HG02571 (cell line): ENCODE results near the gene FAM25G.
"Not testable (repeated sequence)": the region's sequence is repeated elsewhere in the genome, so short reads cannot be mapped to it uniquely, and the experiment has no call there.

ENCODE experiments used
- ATAC-seq: cut with Tn5 transposase; IDR thresholded peaks from one replicate; pipeline ENCODE4 v1.9.1; 2021; ENCODE audit warnings: mild to moderate bottlenecking, moderate library complexity; ENCODE audit not compliant: unreplicated experiment

FAM25G gene

GRCh38 chr10:47465216-47465917 is 26.1 kb downstream of the FAM25G start:
- not testable (repeated sequence) for ATAC-seq

- not testable (repeated sequence) for ATAC-seq
Measured at GRCh38 chr10:47462577-47463358, 28.7 kb downstream of the FAM25G start.

- ATAC-seq: not testable (repeated sequence)
Measured at GRCh38 chr10:47461261-47461687, 30.2 kb downstream of the FAM25G start.

- no peak for ATAC-seq
Measured at GRCh38 chr10:47458466-47459154, 32.9 kb downstream of the FAM25G start.

- no peak for ATAC-seq
Measured at GRCh38 chr10:47457826-47458225, 33.7 kb downstream of the FAM25G start.

GRCh38 chr10:47457528-47457820 is 34.0 kb downstream of the FAM25G start:
- ATAC-seq: no peak

- ATAC-seq: no peak
Measured at GRCh38 chr10:47456794-47457527, 34.5 kb downstream of the FAM25G start.

- ATAC-seq: no peak
Measured at GRCh38 chr10:47456079-47456785, 35.3 kb downstream of the FAM25G start.

GRCh38 chr10:47455350-47456078 is 36.0 kb downstream of the FAM25G start:
- ATAC-seq: not testable (repeated sequence)

GRCh38 chr10:47454780-47455058 is 36.8 kb downstream of the FAM25G start:
- no peak for ATAC-seq

- no peak for ATAC-seq
Measured at GRCh38 chr10:47454008-47454779, 37.3 kb downstream of the FAM25G start.

- no peak for ATAC-seq
Measured at GRCh38 chr10:47453141-47454007, 38.1 kb downstream of the FAM25G start.

- ATAC-seq: no peak
Measured at GRCh38 chr10:47452495-47453140, 38.9 kb downstream of the FAM25G start.

- ATAC-seq: no peak
Measured at GRCh38 chr10:47451998-47452494, 39.5 kb downstream of the FAM25G start.

GRCh38 chr10:47451273-47451997 is 40.1 kb downstream of the FAM25G start:
- no peak for ATAC-seq

- ATAC-seq: no peak
Measured at GRCh38 chr10:47450442-47450841, 41.1 kb downstream of the FAM25G start.

- ATAC-seq: no peak
Measured at GRCh38 chr10:47449979-47450378, 41.5 kb downstream of the FAM25G start.
